Esophagus muscularis mucosa (tissue), 3 donors: Measurements from ENCODE around the gene KMT2D.

Experiments
- CTCF ChIP-seq, 3 experiments: fragments of 200-600 bp in 2 of 3; fragments of 450-650 bp in 1 of 3; sonication (generic) in 2 of 3; IDR thresholded peaks; one replicate each; pipeline ENCODE4 v1.5.1; 2017 to 2019; ENCODE audit warnings: antibody characterized with exemption in 3 of 3, mild to moderate bottlenecking in 2 of 3, moderate library complexity in 1 of 3
- POLR2AphosphoS5 ChIP-seq, 2 donors: sonication (generic); formaldehyde crosslinking; IDR thresholded peaks; one replicate each; pipeline ENCODE4 v1.6.1; 2017; ENCODE audit warnings: antibody characterized with exemption in 2 of 2

GRCh38 chr12:49046129-49046895, 14.3 kb downstream of the KMT2D start:
- TF ChIP-seq CTCF (IDR thresholded peaks at IDR 0.05) (no peak), POLR2AphosphoS5 (IDR thresholded peaks at IDR 0.05) (no peak)
